Upper lobe of right lung (tissue), 1 donor: Measurements from ENCODE around the gene KCNQ1OT1. TPM values are rescaled to one million over a fixed set of nuclear protein-coding genes. Genes with fewer than 3 reads are reported as not detected.

Source experiments
- ATAC-seq: fragments of 200-7000 bp; cut with Tn5 transposase; one replicate; pipeline ENCODE4 v1.9.1; 2020; ENCODE audit warnings: mild to moderate bottlenecking, moderate library complexity
- DNase-seq: peaks from one replicate; pipeline ENCODE4 v3.0.0-alpha.2; 2020
- H3K27ac ChIP-seq: fragments of 200-600 bp; one replicate; pipeline ENCODE4 v1.8.0; 2022
- H3K27me3 ChIP-seq: fragments of 200-600 bp; one replicate; pipeline ENCODE4 v1.8.0; 2022; ENCODE audit warnings: mild to moderate bottlenecking
- H3K36me3 ChIP-seq: fragments of 200-600 bp; one replicate; pipeline ENCODE4 v1.8.0; 2022
- H3K4me1 ChIP-seq: fragments of 200-600 bp; one replicate; pipeline ENCODE4 v1.8.0; 2022
- H3K4me3 ChIP-seq: fragments of 200-600 bp; one replicate; pipeline ENCODE4 v1.8.0; 2022; ENCODE audit warnings: mild to moderate bottlenecking
- H3K9me3 ChIP-seq: fragments of 200-600 bp; one replicate; pipeline ENCODE4 v1.8.0; 2022
- CTCF ChIP-seq: fragments of 200-600 bp; IDR thresholded peaks from one replicate; pipeline ENCODE4 v1.8.0; 2022; ENCODE audit warnings: antibody characterized with exemption
- intact Hi-C: fragments of 100-400 bp; cut with DNase I; formaldehyde crosslinking; loops from one replicate; pipeline ENCODE4 v1.11.0; 2022
- total RNA-seq: library from RNA; stranded (reverse); fragmentation: NEBNext Ultra II Directional; extraction: Animal tissue kit (Norgen Biotek cat#: 25700); gene quantifications from one replicate; pipeline ENCODE4 v1.2.1, GENCODE V29; 2021
- donor health status: DM: no; HTN: yes; CAD: no; lungs with severe emphysema.

KCNQ1OT1 gene
- total RNA-seq, 1 donor from 2014 or later, result 2.0 TPM

- H3K4me3 ChIP-seq, result no peak overlapping the region
- no peak overlapping the region for H3K27ac ChIP-seq
- no peaks in the 10 kb centered on the region for H3K9me3 ChIP-seq
- ATAC-seq (no peak), DNase-seq (no peak)
- peaks cover 4% of the 10 kb centered on the region for H3K4me1 ChIP-seq
- no peak for TF ChIP-seq CTCF
- no peaks in the 10 kb centered on the region for H3K27me3 ChIP-seq
- intact Hi-C loops, result no loop called here
- H3K36me3 ChIP-seq, result no peaks in the 10 kb centered on the region
These were observed 4.6 kb upstream of the KCNQ1OT1 start for GRCh38 chr11:2704356-2704755.

- Histone ChIP-seq H3K4me1 (peaks cover 4% of the 10 kb centered on the region), H3K27ac (no peak overlapping the region), H3K9me3 (no peaks in the 10 kb centered on the region), H3K4me3 (no peak overlapping the region), H3K36me3 (no peaks in the 10 kb centered on the region), H3K27me3 (no peaks in the 10 kb centered on the region)
- ATAC-seq, result no peak
- TF ChIP-seq CTCF, result no peak
- no peak for DNase-seq
- intact Hi-C loops, result no loop called here
These were observed 3.8 kb upstream of the KCNQ1OT1 start for GRCh38 chr11:2703363-2704141.

- Histone ChIP-seq H3K9me3 (no peaks in the 10 kb centered on the region), H3K27ac (no peak overlapping the region), H3K4me3 (no peak overlapping the region), H3K4me1 (no peaks in the 10 kb centered on the region), H3K27me3 (no peaks in the 10 kb centered on the region), H3K36me3 (no peaks in the 10 kb centered on the region)
- no peak for TF ChIP-seq CTCF
- no peak for DNase-seq
- no peak for ATAC-seq
- intact Hi-C loops, result no loop called here
These were observed 3.1 kb upstream of the KCNQ1OT1 start for GRCh38 chr11:2702771-2703362.

- TF ChIP-seq CTCF, result no peak
- H3K9me3 ChIP-seq, result no peaks in the 10 kb centered on the region
- H3K4me3 ChIP-seq, result no peak overlapping the region
- DNase-seq (no peak), ATAC-seq (no peak)
- no peaks in the 10 kb centered on the region for H3K36me3 ChIP-seq
- no peaks in the 10 kb centered on the region for H3K4me1 ChIP-seq
- no peak overlapping the region for H3K27ac ChIP-seq
- no peaks in the 10 kb centered on the region for H3K27me3 ChIP-seq
- intact Hi-C loops, result no loop called here
These were observed 2.2 kb upstream of the KCNQ1OT1 start for GRCh38 chr11:2701898-2702434.

GRCh38 chr11:2701230-2701629, 1.4 kb upstream of the KCNQ1OT1 start:
- H3K4me1 ChIP-seq, result no peaks in the 10 kb centered on the region
- DNase-seq, result no peak
- ATAC-seq, result no peak
- no peaks in the 10 kb centered on the region for H3K9me3 ChIP-seq
- intact Hi-C loops, result no loop called here
- H3K27ac ChIP-seq, result peak overlapping the region; percentile 97
- H3K4me3 ChIP-seq, result peak overlapping the region; percentile 64
- H3K27me3 ChIP-seq, result no peaks in the 10 kb centered on the region
- no peak for TF ChIP-seq CTCF
- no peaks in the 10 kb centered on the region for H3K36me3 ChIP-seq
